CD1c-positive myeloid dendritic cell (primary cell): Measurements from ENCODE around the gene ACTR6.
"Not testable (repeated sequence)": the region's sequence is repeated elsewhere in the genome, so short reads cannot be mapped to it uniquely, and the experiment has no call there.

Experiments
- DNase-seq: peaks from one replicate; pipeline ENCODE4 v3.0.0-alpha.2; 2016; ENCODE audit errors: extremely low spot score

Gene ACTR6

GRCh38 chr12:100184549-100185145 lies 16.0 kb upstream of the ACTR6 start:
- no peak for DNase-seq

GRCh38 chr12:100185361-100185894 lies 15.2 kb upstream of the ACTR6 start:
- DNase-seq: no peak

DNA sequence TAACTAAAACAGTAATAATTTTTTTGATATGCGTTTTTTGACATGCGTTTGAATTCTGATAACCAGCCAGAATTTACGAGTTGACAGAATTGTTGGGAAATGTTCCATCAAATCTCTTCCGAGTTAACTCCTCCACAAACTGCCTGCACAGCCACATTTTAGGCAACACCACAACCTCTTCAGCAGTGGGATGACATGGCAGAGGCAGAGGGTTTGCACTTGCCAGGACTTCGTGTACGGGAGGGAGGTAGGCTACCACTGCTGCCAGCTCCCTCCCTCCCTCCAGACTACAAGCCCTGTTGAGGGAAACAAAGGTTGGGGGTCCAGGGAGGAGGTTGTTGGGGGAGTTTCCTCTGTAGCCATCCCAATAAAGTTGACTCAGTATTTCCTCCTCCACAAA lies 14.5 kb upstream of the ACTR6 start:
- DNase-seq: no peak

DNA sequence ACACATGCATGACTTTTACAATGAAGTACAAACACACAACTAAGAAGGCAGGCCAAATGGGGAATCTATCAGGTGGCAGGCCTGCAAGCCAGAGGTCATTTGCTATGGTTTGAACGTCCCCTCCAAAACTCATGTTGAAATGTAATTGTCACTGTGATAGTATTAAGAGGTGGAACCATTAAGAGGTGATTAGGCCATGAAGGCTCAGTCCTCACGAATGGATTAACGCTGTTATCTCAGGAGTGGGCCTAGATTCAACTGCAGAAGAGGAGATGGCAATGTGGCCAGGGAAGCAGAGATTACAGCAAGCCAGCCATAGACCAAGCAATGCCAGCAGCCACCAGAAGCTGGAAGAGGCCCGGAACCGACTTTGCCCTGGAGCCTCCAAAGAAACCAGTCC lies 13.5 kb upstream of the ACTR6 start:
- DNase-seq: no peak

GRCh38 chr12:100187857-100188519 lies 12.6 kb upstream of the ACTR6 start:
- DNase-seq: no peak

DNA sequence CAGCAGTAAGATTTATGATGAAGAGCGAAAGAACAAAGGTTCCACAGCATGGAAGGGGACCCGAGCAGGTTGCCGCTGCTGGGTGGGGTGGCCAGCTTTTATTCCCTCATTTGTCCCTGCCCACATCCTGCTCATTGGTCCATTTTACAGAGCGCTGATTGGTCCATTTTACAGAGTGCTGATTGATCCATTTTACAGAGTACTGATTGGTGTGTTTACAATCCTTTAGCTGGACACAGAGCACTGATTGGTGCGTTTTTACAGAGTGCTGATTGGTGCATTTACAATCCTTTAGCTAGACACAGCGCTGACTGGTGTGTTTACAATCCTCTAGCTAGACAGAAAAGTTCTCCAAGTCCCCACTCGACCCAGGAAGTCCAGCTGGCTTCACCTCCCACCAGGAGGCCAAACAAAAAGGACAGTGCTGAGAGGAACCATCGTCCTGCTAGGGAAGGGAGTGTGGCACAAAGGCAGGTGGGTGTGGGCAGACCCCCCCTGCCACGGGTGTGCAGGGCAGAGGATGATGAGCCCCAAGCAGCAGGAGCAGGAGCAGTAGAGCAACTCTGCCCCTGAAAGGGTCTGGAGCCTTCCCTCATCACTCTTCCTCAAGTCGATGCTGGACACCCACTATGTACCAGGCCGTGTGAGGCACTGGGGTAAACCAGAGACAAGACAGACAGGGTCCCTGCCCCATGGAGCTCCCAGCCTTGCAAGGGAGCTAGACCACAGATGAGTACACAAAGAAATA lies 11.6 kb upstream of the ACTR6 start:
- DNase-seq: not testable (repeated sequence)

GRCh38 chr12:100189636-100190394 lies 10.8 kb upstream of the ACTR6 start:
- no peak for DNase-seq

DNA sequence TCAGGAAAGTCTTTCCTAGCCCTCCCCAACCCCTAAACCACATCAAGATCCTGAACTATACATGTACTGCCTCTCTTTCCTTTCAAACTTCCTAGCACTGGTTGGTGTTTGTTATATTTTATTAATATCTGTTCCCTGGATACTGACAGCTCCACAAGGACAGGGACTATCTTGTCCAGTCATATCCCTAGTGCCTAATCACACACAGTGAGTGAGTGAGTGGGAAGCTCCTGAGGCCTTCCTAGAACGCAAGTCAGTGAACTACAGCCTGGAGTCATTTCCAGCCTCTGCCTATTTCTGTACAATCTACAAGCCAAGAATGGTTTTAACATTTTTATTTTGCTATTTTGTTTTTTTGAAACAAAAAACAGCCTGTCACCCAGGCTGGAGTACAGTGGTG lies 7.5 kb upstream of the ACTR6 start:
- DNase-seq: no peak

GRCh38 chr12:100197486-100197885 lies 3.1 kb upstream of the ACTR6 start:
- DNase-seq: no peak

GRCh38 chr12:100199023-100199346 lies 1.6 kb upstream of the ACTR6 start:
- no peak for DNase-seq

GRCh38 chr12:100199347-100200149 lies 1.1 kb upstream of the ACTR6 start:
- DNase-seq: peak; percentile 64

GRCh38 chr12:100201604-100202423 lies 1.2 kb downstream of the ACTR6 start:
- no peak for DNase-seq

DNA sequence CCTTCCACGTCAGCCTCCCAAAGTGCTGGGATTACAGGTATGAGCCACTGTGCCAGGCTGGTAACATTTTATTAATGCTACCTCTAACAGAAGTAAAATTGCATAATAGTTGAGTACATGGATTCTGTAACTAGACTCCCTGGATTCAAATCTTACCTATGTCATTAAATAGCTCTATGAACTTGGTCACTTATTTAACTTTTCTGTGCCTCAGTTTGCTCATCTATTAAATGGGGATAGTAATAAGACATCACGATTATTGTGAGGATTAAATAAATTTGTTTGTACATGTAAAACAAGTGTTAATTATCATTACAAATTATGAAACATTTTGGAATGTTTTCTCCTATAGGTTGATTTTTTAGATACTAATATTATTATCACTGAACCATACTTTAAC lies 6.7 kb downstream of the ACTR6 start:
- no peak for DNase-seq

DNA sequence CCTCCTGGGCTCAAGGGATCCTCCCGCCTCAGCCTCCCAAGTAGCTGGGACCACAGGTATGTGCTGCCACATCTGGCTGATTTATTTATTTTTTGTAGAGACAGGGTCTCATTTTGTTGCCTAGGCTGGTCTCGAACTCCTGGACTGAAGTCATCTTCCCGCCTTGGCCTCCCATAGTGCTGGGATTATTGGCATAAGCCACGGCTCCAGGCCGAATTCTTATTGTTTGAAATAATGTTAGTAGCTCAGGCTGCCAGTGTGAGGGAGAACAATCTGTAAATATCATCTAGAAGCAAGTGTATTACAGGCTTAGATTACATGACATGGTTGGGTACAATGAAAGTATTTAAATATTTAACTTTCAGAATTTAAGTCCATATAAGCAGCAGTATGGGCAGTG lies 8.2 kb downstream of the ACTR6 start:
- DNase-seq: no peak

DNA sequence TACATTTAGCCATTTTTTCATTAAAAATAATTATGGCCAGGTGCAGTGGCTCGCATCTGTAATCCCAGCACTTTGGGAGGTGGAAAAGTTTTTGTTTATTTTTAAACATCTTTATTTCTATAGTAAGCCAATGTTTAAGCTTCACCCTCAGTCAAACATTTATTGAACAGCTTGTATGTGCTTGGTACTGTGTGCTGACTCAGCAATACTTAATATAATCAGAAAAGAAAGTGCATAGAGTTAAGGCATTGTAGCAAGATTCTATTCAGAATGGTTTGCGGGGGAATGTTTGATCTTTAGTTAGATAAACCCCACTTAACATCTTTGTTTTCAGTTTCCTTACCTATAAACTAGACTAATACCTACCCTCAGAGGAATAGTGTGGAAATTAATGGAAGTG lies 11.1 kb downstream of the ACTR6 start:
- no peak for DNase-seq

DNA sequence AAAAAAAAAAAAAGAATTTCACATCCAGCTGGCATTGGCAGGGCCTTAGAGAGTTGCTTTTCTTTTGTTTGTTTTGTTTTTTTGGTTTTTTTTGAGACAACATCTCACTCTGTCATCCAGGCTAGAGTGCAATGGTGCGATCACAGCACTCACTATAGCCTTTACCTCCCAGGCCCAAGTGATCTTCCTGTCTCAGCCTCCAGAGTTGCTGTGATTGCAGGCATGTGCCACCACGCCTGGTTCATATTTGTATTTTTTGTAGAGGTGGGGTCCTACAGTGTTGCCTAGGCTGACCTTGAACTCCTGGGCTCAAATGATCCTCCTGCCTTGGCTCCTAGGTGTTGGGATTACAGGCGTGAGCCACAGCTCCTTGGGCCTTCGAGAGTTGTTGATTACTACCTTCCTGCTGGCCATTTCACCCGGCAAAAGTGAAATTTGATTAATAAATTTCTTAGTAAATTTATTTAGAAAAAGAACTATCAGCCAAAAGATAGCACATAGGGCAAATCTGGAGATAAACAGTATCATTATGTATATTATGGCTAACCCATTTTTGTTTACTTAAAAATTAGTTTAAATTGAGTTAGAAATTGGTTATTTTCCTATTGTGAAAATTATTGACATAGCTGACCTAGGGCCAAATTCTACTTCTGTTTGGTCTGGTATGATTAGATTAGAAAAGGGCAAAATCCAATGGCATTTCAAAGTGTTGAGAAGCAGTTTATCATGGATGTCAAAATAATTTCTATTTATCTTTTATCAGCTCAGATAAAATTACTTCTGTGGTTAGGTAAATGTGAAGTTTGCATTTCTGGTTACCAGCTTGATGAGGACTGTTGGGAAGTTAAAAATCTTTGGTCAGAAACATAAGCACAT lies 12.6 kb downstream of the ACTR6 start:
- DNase-seq: no peak

- DNase-seq: no peak
Observed at GRCh38 chr12:100214518-100214917, 13.9 kb downstream of the ACTR6 start.

DNA sequence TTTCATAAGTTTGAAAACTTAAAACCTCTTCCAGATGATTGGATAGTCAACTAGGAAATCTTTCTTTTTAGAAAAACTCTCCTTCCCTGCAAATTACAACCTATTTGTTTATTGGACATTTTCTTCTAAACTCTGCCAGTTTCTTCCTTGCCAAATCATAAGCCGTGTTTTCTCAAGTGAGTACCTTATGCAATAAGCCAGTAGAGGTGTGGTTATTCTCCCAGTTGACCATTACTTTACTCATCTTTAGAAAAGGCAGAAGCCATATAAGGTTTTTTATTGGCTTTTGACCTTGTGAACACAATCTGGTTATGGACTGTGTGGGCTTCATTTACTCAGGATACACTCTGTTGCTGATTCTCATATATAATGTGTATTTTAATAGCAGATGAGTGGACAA lies 14.6 kb downstream of the ACTR6 start:
- DNase-seq: peak; percentile 29

- DNase-seq: no peak
Observed at GRCh38 chr12:100216337-100216736, 15.7 kb downstream of the ACTR6 start.
